Bronchial smooth muscle cell (primary cell): Measurements from ENCODE around the gene GRB7. TPM values are rescaled to one million over a fixed set of nuclear protein-coding genes. Genes with fewer than 3 reads are reported as not detected.

ENCODE experiments used
- total RNA-seq: library from RNA; depleted of rRNA; stranded (reverse); fragments of >200 nt; gene quantifications from 2 replicates; pipeline ENCODE4 v1.2.1, GENCODE V29; 2014

The GRB7 gene
- total RNA-seq = 0.16 TPM in 1 of 2 replicates, not detected in the other

GRCh38 chr17:39737760-39738567 lies at the start of gene GRB7:
GRB7 (plus strand) TSS chr17:39737938; CDS start chr17:39742302, 4,364 bp downstream.

GRCh38 chr17:39699818-39700147 lies 38.0 kb upstream of the GRB7 start, which contains the start of gene ERBB2:
ERBB2 (plus strand) TSS chr17:39700064; CDS start chr17:39700239, 175 bp downstream.

GRCh38 chr17:39730095-39730921 lies 7.4 kb upstream of the GRB7 start, which contains the start of gene MIEN1:
MIEN1 (minus strand) TSS chr17:39730532; CDS start chr17:39730495, 37 bp downstream.

Other genes starting within 250 kb of the GRB7 start
- gene NEUROD2, start 130.0 kb upstream of the GRB7 start, total RNA-seq = under 0.01 TPM in 1 of 2 replicates, not detected in the other
- 0.32 and 6.3 TPM in 2 replicates for gene PPP1R1B, start 111.0 kb upstream of the GRB7 start, total RNA-seq
- gene STARD3, start 100.8 kb upstream of the GRB7 start, total RNA-seq = 18.1 and 25.2 TPM in 2 replicates
- gene TCAP, start 72.6 kb upstream of the GRB7 start, total RNA-seq = 0.16 and 0.34 TPM in 2 replicates
- not detected in 2 replicates for gene PNMT, start 69.5 kb upstream of the GRB7 start, total RNA-seq
- 12.5 and 20.2 TPM in 2 replicates for gene PGAP3, start 49.9 kb upstream of the GRB7 start, total RNA-seq
- gene ERBB2, start 37.9 kb upstream of the GRB7 start, total RNA-seq = 24.6 and 30.3 TPM in 2 replicates
- 14.3 and 14.7 TPM in 2 replicates for gene MIEN1, start 7.4 kb upstream of the GRB7 start, total RNA-seq
- under 0.01 TPM in 1 of 2 replicates, not detected in the other for gene IKZF3, start 126.4 kb downstream of the GRB7 start, total RNA-seq
- gene ZPBP2, start 130.3 kb downstream of the GRB7 start, total RNA-seq = not detected in 2 replicates
- 5.5 and 5.6 TPM in 2 replicates for gene GSDMB, start 180.7 kb downstream of the GRB7 start, total RNA-seq
- gene ORMDL3, start 189.7 kb downstream of the GRB7 start, total RNA-seq = 58.2 and 69.5 TPM in 2 replicates
- gene LRRC3C, start 189.8 kb downstream of the GRB7 start, total RNA-seq = not detected in 2 replicates
- gene GSDMA, start 225.1 kb downstream of the GRB7 start, total RNA-seq = not detected in 2 replicates
- gene PSMD3, start 242.9 kb downstream of the GRB7 start, total RNA-seq = 56.8 and 63.4 TPM in 2 replicates